Measurements from ENCODE around the gene IL11RA. TPM values are rescaled to one million over a fixed set of nuclear protein-coding genes. Genes with fewer than 3 reads are reported as not detected.

The IL11RA gene
- total and polyA plus RNA-seq, 2 of the 8 experiments (the other 6 are each of a cell fraction or from before 2014, with no cell fraction given) = 5.5 to 9.1 TPM

- Histone ChIP-seq H3K4me1 (replicated peaks in 1 of 4; ENCODE audit: control insufficient read depth in 3 of 4, insufficient read depth in 4 of 4, low read length in 3 of 4) (peaks cover 9 to 34% (median 16%) of the 10 kb centered on the region in 4 experiments), H3K56ac (replicated peaks; ENCODE audit: insufficient read length, low read depth, low read length) (no peak overlapping the region), H2BK20ac (ENCODE audit: low read length) (no peak overlapping the region), H4K8ac (ENCODE audit: extremely low read depth, insufficient read depth, low read length) (no peak overlapping the region), H2BK12ac (ENCODE audit: low read depth, low read length) (no peak overlapping the region), H2BK15ac (ENCODE audit: low read length) (no peak overlapping the region), H2AFZ (ENCODE audit: low read length) (no peak overlapping the region), H2BK120ac (replicated peaks; ENCODE audit: low read depth, low read length) (no peak overlapping the region), H3K14ac (ENCODE audit: insufficient read length) (no peak overlapping the region), H2BK5ac (ENCODE audit: low read depth, low read length) (no peak overlapping the region), H3K9me3 (ENCODE audit: insufficient read depth in 2 of 2, low read depth in 1 of 2, low read length in 1 of 2) (no peaks in the 10 kb centered on the region), H3K27ac (ENCODE audit: low read depth, low read length) (no peak overlapping the region), H3K36me3 (ENCODE audit: control insufficient read depth in 2 of 4, insufficient read depth in 4 of 4, low read length in 3 of 4) (peaks cover 3 to 23% (median 8%) of the 10 kb centered on the region in 4 experiments; a peak in 7 of 8 replicates), H3K4me2 (ENCODE audit: insufficient read depth in 1 of 2, low read depth in 2 of 2, low read length in 2 of 2) (no peak overlapping the region; a peak in 1 of 4 replicates), H4K5ac (ENCODE audit: insufficient read length, low read depth, low read length) (no peak overlapping the region), H3K23ac (ENCODE audit: insufficient read length) (no peak overlapping the region), H3K79me1 (ENCODE audit: low read depth, low read length) (peaks cover 6% of the 10 kb centered on the region; the same call in 1 of the 2 replicates), H4K20me1 (replicated peaks in 1 of 2; ENCODE audit: control insufficient read depth in 1 of 2, insufficient read depth in 2 of 2, low read length in 2 of 2) (peaks cover 2 to 12% of the 10 kb centered on the region in 2 experiments), H3K23me2 (ENCODE audit: low read depth, low read length) (peaks cover 15% of the 10 kb centered on the region), H3K27me3 (replicated peaks in 1 of 4; ENCODE audit: control insufficient read depth in 3 of 4, extremely low read depth in 1 of 4, insufficient read depth in 3 of 4, low read length in 3 of 4) (no peaks in the 10 kb centered on the region; a peak in 1 of 7 replicates), H3K79me2 (ENCODE audit: control insufficient read depth in 1 of 2, insufficient read depth in 2 of 2, low read length in 2 of 2) (peaks cover 0 to 12% of the 10 kb centered on the region in 2 experiments; a peak in 1 of 4 replicates), H4K91ac (replicated peaks; ENCODE audit: insufficient read length, low read length) (no peak overlapping the region), H3K4me3 (ENCODE audit: extremely low read depth in 1 of 4, insufficient read depth in 2 of 4, low read depth in 3 of 4, low read length in 4 of 4) (no peak overlapping the region), H3K18ac (ENCODE audit: extremely low read depth, low read length) (no peak overlapping the region), H2AK5ac (ENCODE audit: low read depth, low read length) (no peak overlapping the region), H3K9ac (replicated peaks in 1 of 4; ENCODE audit: extremely low read depth in 1 of 4, low read depth in 3 of 4, low read length in 3 of 4) (no peak overlapping the region; a peak in 1 of 7 replicates), H3K4ac (replicated peaks; ENCODE audit: insufficient read length, low read depth, low read length) (no peak overlapping the region)
- no peak for FAIRE-seq
- 92% methylated on average over 8 of the region's 8 CpGs; no CpG with 5 or more reads in 1 of the 2 experiments for WGBS, 2 experiments (ENCODE audit: extremely low coverage in 1 of 2, insufficient coverage in 1 of 2, insufficient read length in 1 of 2, insufficient replicate concordance in 2 of 2, low coverage in 1 of 2, low lambda C conversion rate in 2 of 2, missing lambda C conversion rate in 1 of 2)
- TF ChIP-seq MAX (IDR thresholded peaks at IDR 0.05) = no peak
- no peak for TF ChIP-seq SP4 (IDR thresholded peaks at IDR 0.05; ENCODE audit: low read length)
- TF ChIP-seq SRF (IDR thresholded peaks at IDR 0.05; ENCODE audit: low read depth, low read length) = no peak
- TF ChIP-seq KDM1A (IDR thresholded peaks at IDR 0.05; ENCODE audit: borderline replicate concordance, low read length) = no peak
- no peak for TF ChIP-seq NANOG (IDR thresholded peaks at IDR 0.05; ENCODE audit: insufficient read depth, low read depth, low read length, poor library complexity, severe bottlenecking)
- TF ChIP-seq TEAD4 (IDR thresholded peaks at IDR 0.05; ENCODE audit: low read depth, low read length) = no peak
- no peak for TF ChIP-seq RXRA (IDR thresholded peaks at IDR 0.05; ENCODE audit: insufficient read depth, low read depth, low read length)
- TF ChIP-seq POU5F1 (IDR thresholded peaks at IDR 0.05; ENCODE audit: low read depth, low read length) = no peak
- no peak for TF ChIP-seq SAP30 (IDR thresholded peaks at IDR 0.05; ENCODE audit: insufficient read depth, insufficient replicate concordance, low read length)
- no peak for TF ChIP-seq POLR2A (IDR thresholded peaks at IDR 0.05; ENCODE audit: control extremely low read depth in 1 of 2, low read depth in 2 of 2, low read length in 2 of 2)
- no peak for TF ChIP-seq RNF2 (IDR thresholded peaks at IDR 0.05; ENCODE audit: borderline replicate concordance, low read depth, low read length, missing control alignments, poor library complexity, severe bottlenecking)
- ChIA-PET POLR2A (ENCODE audit: partially characterized antibody) (interaction anchor here (0.6 to 12.8 kb wide), 4 partner anchors 13 to 627 kb away, joined by 3 to 127 read pairs (median 48); partner anchors contain the start of genes ARID3C, CCL27 and SIGMAR1), CTCF (ENCODE audit: partially characterized antibody) (interaction anchor here (0.7 to 17.4 kb wide), 3 partner anchors 9 to 54 kb away, joined by 3 to 277 read pairs (median 109); partner anchors contain the start of genes CCL27, IL11RA and SIGMAR1)
- no peak for DNase-seq (ENCODE audit: low read depth in 1 of 2, low spot score in 2 of 2)
Observed at GRCh38 chr9:34648673-34649072, 3.3 kb upstream of the IL11RA start.

All from H1 (cell line).